HG02981 (cell line): Measurements from ENCODE around the gene ANO1.

Experiments
- ATAC-seq: cut with Tn5 transposase; IDR thresholded peaks from one replicate; pipeline ENCODE4 v1.9.1; 2021; ENCODE audit warnings: mild to moderate bottlenecking, moderate library complexity; ENCODE audit not compliant: unreplicated experiment

Gene ANO1

GRCh38 chr11:70050243-70050642, 27.9 kb upstream of the ANO1 start:
- ATAC-seq = no peak

DNA sequence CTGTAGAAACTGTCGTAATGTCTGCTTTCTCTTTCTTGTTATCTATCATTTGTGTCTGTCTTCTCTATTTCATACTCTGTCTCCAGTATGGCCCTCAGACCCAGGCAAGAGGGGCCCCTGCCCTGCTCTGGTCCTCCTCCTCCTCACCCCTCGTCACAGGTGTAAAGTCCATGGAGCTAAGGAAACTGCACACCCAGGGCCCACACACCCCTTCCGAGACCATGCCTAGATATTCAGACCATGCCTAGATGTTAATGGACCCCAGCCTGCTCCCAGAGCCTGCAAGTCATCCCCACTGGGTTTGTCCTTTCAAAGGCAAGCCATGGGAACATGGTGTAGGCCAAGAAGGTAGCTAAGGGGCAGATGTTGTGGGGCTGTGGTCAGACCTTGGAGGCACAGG, 24.1 kb upstream of the ANO1 start:
- no peak for ATAC-seq

- ATAC-seq = no peak
Measured at GRCh38 chr11:70055444-70055843, 22.7 kb upstream of the ANO1 start.

DNA sequence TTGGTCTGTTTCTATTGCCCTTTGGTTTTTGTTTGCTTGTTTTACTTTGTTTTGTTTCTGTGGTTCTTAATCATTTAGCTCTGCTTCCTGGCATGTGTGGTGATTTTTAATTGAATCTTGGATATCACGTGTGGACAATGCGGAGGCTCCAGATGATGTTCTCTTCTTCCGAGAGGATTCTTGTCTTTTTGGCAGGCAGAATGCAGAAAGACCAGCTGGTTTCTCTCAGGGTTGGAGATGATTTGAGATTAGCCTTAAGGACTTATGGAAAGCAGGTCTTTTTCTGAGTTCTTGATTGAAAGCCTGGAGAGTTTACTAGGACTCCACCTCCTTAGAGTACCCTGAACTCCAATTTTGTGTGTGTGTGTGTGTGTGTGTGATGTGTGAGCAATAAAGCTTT, 21.0 kb upstream of the ANO1 start:
- ATAC-seq = no peak

DNA sequence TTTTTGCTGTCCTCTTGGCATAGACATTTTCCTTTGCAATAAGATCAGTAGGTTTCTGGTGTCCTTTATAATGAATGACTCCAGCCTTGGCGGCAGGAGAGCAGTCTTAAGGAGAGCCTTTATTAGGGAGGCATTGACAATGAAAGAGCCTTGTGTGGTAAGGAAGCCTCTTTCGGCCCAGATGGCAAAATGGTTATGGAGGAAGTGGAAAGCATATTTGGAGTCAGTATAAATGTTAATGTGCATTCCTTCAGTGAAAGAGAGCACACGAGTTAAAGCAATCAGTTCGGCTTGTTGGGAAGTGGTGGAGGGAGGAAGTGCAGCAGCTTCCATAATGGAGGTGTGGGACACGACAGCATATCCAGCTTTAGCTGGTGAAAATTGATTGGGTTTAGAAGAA, 18.1 kb upstream of the ANO1 start:
- no peak for ATAC-seq

- no peak for ATAC-seq
Measured at GRCh38 chr11:70060611-70061293, 17.4 kb upstream of the ANO1 start.

DNA sequence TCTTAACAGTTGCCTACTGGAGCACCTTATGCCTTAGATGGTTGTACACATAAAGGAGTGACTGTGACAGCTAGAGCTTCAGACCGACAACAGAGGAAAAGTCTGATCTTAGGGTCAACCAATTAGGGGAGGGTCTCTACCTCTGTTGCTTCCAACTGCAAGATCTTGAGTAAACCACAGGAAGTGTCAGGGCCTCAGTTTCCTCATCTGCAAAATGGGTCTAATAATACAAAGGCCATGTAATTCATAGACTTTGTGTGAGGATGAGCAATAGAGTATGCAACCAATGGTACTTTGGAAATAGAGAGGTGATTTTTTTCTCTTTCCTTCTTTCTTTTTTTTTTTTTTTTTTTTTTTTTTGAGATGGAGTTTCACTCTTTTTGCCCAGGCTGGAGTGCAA, 16.4 kb upstream of the ANO1 start:
- no peak for ATAC-seq

DNA sequence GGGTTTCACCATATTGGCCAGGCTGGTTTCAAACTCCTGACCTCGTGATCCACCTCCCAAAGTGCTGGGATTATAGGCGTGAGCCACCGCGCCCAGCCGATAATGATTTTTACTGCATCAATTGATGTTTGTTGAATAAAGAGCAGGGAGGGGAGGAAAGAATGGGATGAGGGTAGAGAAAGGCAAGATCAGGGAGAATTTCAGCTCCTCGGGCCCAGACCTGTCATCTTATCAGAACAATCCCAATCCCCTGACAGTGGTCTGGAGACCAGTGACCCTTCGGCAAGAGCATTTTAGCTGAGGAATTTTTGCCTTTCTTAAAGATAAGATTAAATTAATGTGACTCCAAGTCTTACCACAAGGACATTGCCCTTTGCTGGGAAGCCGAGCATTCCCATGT, 15.0 kb upstream of the ANO1 start:
- ATAC-seq = no peak

GRCh38 chr11:70063555-70063954, 14.6 kb upstream of the ANO1 start:
- ATAC-seq = no peak

DNA sequence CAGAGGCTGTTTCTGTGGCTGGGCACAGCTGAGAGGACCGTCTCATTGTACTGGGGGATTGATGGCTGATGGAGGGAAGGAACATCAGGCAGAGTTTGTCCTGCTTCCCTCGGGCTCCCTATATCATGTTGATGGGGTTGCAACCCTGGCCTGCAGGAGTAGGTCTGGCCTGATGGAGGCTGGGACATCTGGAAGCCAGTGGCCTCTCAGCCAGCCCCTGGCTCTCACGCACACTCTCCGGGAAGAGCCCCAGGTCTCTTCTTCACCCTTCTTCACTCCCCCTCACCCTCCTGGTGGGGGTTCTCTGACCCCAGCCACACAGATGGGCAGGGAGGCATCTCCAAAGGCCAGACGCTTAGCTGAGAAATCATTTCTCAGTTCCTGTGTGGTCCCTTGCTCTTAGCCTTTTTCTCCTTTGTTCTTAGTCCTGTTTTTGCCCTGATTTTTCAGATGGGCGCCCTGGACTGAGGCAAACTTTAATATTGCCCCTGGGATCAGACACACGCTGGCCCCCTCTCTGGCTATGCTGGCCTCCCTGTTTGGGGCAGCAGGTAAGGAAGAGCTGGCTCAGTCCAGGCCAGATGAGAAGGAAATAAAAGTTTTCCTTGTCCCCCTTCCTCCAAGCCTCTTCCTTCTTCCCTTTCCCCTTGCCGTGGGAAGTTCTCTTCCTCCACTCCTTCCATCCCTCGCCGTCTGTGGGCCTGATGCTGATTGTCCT, 13.9 kb upstream of the ANO1 start:
- ATAC-seq = no peak

DNA sequence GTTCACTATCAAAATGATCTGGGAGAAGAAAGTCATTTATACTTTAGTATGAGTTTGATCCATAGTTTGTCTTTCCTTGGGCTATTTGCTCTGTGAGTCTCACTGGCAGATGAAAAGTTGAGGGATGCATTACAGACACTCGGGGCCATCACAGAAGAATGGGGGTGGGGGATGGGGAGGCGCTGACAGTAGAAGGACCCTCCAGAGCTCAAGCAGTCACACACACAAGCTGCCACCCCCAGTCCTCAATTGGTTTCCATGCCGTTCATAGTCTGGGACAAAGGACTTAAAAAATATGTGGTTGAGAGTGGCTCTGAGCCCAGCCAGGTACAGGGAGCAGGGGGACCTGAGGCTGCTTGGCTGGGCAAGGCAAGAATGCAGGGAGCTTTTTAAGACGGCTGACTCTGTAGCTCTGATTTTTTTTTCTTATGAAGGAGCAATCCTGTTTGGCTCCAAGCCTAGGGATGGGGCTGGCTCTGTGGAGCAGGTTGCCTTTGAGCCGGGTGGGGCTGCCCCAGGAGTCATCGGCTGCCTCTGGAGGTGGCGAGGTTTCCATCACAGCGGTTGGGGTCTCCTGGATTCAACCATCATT, 13.3 kb upstream of the ANO1 start:
- ATAC-seq = no peak

DNA sequence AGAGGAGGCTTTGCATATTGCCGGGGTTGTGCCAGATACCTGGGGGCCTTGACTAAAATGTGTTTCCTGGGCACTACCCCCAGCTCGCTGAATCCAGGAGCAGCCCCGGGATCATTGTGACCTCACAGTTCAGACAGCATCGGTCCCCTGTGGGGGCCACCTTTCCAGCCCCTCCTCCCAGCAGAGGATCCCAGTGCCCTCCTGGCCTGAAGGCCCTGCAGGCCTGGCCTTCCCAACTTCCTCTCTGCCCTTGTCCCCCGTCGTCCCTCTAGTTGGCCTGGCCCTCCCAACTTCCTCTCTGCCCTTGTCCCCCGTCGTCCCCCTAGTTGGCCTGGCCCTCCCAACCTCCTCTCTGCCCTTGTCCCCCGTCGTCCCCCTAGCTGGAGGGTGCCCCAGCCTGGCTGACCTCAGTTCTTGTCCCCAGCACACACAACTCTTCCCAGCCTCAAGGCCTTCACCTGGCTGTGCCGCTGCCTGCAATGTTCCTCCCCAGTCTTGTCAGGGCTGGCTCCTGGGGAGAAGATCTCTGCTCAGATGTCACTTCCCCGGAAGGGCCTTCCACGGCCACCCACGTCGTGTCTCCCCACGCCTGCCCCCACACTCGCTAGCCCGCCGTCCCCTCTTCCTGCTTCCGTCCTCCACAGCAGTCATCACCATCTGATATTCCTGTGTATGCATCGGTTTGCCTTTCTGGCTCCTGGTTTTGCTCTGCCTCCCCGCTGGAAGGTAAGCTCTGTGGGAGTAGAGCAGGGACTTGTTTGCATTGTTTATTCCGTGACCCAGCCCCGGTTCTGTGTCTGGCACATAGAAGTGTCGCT, 12.6 kb upstream of the ANO1 start:
- ATAC-seq = no peak

GRCh38 chr11:70066136-70066520, 12.0 kb upstream of the ANO1 start:
- no peak for ATAC-seq

DNA sequence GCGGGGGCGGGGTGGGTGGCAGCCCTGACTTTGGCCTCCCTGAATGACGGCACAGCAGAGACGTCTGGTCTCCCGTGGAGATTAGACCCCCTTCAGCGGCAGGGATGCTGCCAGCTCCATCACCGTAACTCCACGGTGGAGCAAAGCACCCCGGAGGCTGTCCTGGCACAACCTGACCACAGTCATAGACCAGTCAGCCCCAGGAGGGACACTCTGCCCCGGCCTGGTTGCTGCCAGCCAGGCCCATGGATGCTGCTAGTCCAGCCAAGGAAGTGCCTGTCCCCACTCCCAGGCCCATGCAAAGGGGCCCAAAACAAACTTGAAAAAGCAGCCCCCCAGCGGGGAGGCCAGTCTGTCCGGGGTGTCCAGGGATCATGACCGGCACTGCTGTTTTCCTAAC, 11.5 kb upstream of the ANO1 start:
- ATAC-seq = no peak

GRCh38 chr11:70067036-70067435, 11.1 kb upstream of the ANO1 start:
- no peak for ATAC-seq

DNA sequence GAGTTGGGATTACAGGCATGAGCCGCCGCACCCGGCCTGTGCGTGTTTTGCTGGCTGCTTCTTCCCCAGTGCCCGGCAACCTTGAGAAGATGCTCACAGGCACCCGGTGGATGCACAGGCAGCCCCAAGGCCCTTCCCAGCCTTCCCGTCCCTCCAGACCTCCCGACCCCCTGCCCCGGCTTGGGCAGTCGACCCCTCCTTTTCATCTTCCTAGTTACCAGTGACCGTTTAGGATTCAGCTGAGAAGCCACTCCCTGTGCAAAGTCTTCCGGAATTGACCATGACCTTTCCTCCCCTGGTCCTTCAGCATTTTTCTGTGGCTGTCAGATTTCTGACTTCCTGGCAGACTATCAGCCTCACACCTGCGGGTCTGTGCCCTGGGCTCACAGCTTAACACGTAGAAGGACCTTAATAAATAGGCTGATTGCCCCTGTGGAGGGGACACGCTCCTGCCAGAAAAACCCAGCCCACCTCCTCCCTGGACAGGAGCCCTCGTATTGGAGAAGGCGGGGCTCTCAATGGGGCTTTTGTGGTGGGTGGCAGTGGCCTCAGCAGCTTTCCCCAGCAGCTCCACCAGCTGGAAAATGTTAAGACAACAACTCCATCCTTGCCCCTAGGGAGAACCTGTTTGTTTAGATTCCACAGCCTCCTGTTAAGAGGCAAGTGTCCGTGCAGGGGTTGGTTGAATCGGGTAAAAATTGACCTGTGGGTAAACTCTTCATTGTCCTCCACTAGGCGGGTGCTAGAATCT, 10.4 kb upstream of the ANO1 start:
- ATAC-seq = no peak

DNA sequence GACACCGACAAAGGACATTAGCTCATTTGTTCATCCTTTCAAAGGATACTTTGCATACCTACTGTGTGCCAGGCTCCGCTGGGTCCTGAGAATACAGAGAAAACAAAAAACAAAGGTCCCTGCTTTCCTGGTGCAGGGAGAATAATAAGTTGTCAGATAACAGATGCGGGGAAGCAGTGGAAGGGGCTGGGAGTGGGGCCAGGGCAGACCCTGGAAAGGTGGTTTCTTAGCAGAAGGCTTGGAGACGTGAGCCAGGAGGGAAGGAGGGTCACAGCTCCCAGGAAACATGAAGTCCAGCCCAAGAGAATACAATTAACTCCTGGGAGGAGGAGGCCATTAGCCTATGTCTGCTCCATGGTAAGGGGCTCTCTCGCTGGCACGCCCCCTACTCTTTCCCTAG, 9.8 kb upstream of the ANO1 start:
- ATAC-seq = no peak

DNA sequence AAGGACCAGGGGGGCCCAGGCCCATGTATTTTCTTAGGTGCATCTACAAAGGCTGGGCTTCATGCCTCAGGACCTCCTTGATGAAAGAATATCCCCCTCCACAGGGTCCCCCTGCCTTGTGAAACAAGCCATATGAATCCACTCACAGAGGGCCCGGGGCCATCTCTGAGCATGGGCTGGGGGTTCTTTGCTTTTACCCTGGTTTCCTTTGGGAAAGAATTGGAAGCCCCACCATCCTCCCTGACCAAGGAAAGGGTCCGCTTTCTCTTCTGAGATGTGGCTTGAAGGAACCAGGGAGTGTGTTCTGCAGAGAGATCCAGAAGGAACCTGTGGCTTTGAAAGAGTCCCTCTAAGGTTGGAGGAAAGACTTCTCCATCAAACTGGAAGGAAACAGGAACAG, 9.2 kb upstream of the ANO1 start:
- no peak for ATAC-seq

- no peak for ATAC-seq
Measured at GRCh38 chr11:70070706-70071105, 7.4 kb upstream of the ANO1 start.

GRCh38 chr11:70071996-70072395, 6.1 kb upstream of the ANO1 start:
- ATAC-seq = no peak

- ATAC-seq = no peak
Measured at GRCh38 chr11:70072461-70072860, 5.7 kb upstream of the ANO1 start.
